Loucy (cell line): ENCODE data around the gene TIAM2.

Experiments
- CTCF ChIP-seq: fragments of 200-600 bp; sonication (generic); conservative IDR thresholded peaks from 2 replicates; pipeline ENCODE4 v1.5.1; 2014; ENCODE audit warnings: mild to moderate bottlenecking, antibody characterized with exemption, low read length
- EZH2phosphoT487 ChIP-seq: fragments of 200-600 bp; IDR thresholded peaks from 2 replicates; pipeline ENCODE4 v1.6.1; 2018; ENCODE audit warnings: antibody characterized with exemption, mild to moderate bottlenecking, moderate library complexity, borderline replicate concordance

- TF ChIP-seq CTCF (no peak), EZH2phosphoT487 (no peak)
Observed at GRCh38 chr6:155272353-155273232, 277.5 kb downstream of the TIAM2 start.
